ENCODE measurements around the gene ERICH4.
A peak's percentile ranks its signal among the peaks of the same experiment; 100 is the strongest.
"Not testable (repeated sequence)": the region's sequence is repeated elsewhere in the genome, so short reads cannot be mapped to it uniquely, and the experiment has no call there.

The ERICH4 gene, protein sequence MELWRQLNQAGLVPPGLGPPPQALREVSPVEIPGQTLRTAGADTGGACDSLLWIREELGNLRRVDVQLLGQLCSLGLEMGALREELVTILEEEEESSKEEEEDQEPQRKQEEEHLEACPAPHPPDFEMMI

DNA sequence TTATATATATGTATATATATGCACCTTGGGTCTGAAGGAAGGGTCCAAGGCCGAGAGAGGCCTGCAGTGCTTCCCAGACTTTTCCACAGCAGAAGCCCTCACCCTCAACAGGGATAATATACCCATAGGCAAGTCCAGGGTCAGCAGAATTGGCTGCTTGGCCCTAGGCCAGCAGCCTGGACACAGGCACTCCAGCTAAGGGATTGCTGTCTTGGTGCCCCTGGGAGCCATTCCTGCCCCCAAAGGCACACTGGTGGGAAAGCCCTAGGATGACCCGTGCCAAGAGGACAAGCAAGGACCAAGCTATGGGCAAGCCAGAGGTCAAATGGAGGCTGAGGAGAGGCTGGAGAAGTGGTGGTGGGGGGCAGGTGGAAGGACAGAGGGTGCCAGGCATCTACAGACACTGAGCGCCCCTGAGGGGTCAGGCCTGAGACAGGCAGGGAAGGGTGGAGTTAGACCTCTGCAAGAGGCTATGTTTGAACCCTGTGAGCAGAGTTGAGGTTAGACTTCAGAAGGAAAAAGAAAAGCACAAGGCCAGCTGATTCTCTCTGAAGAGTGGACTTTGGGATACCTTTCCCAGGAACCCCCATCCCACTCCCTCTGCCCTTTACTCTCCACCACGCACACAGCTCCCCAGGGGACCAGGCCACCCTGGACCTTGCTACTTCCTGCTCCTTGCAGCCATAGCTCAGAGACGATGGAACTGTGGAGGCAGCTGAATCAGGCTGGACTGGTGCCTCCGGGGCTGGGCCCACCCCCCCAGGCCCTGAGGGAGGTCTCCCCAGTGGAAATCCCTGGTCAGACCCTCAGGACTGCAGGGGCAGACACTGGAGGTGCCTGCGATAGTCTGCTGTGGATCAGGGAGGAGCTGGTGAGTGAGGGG, at the start of gene ERICH4:
Gene ERICH4 (plus strand): TSS at position 684 of the 883 bp plus-strand sequence. CDS start 14 bp downstream, at position 698.
- DNase-seq, result peak; percentile 48

DNA sequence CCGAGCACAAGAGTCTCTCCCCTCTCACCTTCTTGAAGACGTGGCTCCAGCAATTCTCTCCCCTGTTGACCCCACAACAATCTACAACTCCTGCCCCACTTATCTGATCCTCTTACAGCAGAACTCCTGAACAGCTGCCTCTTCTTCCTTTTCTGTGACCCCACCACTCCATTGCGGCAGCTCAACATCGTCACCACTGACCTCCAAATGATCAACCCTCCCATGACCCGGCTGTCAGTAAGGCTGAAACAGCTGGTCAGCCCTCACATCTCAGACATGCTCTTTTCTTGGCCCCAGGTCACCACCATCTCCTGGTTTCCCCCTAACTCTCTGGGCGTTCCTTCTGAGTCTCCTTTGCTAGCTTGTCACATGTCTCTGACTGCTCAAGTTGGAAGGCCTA, 47.6 kb upstream of the ERICH4 start:
- no peak for DNase-seq

DNA sequence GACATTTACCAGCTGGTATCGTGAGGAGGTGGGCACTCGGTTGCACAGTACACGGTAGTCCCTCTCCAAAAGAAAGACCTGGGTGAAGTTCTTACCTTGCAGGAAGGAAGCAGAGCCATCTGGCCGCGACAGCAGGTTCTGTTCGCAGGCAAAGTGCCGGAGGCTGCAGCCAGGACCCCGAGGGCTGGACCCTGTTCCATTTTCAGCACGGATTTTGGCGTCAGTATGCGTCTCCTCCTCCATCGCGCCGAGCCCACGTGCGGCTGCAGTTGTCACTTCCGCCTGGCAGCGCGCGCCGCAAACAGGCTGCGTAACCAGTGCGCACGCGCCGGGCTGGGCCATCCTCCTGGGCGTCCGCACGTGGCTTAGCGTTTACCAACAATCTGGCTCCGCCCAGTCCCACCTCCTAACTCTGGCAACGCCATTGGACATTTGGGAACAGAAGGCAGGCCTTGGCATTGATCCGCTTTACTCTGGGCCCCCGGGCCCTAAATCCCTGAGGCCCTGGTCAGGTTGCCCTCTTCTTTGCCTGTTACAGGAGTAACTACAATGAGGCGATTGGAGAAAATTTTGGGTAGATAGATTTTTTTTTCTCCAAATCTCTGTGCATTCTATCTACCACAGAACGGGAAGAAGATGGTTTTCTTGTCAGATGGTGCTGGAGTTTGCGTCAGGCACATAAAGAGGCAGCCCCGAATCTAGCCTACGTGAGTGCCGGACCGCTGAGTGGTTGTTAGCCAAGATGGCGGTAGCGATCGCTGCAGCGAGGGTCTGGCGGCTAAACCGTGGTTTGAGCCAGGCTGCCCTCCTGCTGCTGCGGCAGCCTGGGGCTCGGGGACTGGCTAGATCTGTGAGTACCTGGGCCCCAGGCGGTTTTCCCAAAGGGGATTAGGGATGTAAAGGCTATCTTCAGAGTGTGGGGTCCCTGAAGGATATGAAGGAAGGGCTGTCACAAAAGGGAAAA, 45.6 kb upstream of the ERICH4 start, which contains the start of the genes BCKDHA and EXOSC5:
Gene BCKDHA (plus strand): TSS at position 733 of the 964 bp plus-strand sequence. CDS start 10 bp downstream, at position 743.
Gene EXOSC5 (minus strand): TSS at position 274 of the 964 bp plus-strand sequence. CDS start 31 bp downstream, at position 243.
- DNase-seq, result peak; percentile 100

DNA sequence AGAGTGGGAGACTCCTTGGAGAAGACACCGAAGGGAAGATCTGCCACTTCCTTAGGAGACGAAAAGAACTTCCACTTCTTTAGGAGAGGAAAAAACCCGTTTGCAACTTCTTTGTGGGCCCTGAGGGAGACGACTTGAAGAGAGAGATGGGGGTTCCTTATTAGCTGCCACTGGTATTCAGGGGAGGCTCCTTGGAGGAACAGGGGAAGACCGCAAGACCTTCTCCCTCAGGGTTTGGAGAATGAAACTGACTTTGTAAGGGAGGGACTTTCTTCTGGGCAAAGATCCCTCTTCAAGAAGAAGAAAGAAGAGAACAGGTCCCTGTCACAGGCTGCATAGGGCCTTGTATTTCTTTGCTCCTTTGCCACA, 44.9 kb upstream of the ERICH4 start:
- no peak for DNase-seq

DNA sequence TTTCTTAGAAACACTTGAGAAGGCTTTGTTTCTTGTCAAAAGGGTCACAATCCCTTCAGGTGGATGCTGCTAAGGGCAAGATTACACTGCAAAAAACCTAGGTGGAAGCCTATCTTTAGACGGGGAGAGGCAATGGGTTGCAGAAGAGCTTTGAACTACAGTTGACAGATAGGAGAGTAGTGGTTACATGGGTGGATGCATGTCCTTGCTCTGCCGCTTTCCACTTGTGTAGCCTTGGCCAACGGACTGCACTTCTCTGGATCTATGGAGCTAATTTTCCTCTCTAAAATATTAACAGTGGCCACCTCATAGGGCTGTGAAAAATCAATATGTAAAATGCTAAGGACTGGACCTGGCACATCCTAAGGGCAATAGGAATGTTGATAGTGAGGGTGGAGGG, 44.4 kb upstream of the ERICH4 start:
- DNase-seq, result no peak

DNA sequence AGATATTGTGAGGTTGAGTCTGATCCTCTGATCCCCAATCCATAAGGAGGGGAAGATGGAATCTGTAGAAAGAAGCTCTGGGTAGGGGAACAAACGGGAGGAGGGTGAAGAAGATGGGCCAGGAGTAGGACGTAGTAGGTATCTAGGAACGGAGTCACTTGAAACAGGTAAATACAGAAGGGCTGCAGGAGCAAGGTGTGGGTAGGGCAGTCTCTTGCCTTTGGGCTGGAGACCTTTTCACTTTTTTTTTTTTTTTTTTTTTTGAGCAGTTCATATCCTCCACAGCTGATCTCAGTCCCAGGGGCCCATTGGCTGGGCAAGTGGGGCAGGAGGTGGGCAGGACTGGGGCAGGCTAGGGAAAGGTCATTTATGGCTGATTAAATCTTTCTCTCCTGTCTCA, 43.9 kb upstream of the ERICH4 start:
- no peak for DNase-seq

DNA sequence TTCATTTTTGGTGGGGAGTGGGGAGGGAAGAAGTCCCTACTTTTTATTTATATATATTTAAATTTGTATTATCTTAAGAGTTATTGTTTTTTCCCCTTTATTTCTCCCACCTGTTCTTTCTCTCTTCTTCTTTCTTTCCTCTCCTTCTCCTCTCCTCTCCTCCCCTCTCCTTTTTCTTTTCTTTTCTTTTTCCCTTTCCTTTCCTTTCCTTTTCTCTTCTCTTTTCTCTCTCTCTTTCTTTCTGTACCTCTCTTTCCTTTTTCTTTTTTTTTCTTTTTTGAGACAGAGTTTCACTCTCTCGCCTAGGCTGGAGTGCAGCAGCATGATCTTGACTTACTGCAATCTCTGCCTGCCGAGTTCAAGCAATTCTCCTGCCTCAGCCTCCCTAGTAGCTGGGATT, 43.4 kb upstream of the ERICH4 start:
- DNase-seq, result no peak

DNA sequence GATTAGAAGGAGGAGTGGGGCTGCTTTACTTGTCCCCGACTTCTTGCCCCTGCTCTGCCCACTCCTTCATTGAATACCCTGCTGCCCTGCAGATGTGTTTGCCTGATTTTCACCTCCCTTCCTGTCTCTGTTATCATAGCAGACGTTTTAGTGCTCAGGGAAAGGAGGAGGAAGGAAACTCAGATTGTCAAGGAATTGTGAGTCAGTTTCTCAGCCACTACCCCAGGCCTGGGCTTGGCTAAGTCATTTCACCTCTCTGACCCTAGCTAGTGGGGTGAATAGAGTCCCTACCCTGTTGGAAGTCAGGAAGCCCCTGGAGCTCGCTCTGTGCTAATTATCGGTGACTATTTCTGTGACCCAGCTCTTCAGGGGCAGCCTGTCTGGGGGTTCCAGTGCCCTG, 41.5 kb upstream of the ERICH4 start:
- no peak for DNase-seq

DNA sequence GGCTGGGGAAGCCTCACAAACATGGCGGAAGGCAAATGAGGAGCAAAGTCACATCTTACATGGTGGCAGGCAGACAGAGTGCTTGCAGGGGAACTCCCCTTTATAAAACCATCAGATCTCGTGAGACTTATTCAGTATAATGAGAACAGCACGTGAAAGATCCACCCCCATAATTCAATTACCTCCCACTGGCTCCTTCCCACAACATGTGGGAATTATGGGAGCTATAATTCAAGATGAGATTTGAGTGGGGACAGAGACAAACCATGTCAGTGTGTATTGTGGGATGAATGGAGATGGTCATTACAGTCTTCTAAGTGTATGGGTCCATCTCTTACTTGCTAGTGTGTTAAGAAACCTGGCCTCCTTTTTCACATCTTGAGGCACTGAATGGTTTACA, 40.9 kb upstream of the ERICH4 start:
- DNase-seq, result no peak

DNA sequence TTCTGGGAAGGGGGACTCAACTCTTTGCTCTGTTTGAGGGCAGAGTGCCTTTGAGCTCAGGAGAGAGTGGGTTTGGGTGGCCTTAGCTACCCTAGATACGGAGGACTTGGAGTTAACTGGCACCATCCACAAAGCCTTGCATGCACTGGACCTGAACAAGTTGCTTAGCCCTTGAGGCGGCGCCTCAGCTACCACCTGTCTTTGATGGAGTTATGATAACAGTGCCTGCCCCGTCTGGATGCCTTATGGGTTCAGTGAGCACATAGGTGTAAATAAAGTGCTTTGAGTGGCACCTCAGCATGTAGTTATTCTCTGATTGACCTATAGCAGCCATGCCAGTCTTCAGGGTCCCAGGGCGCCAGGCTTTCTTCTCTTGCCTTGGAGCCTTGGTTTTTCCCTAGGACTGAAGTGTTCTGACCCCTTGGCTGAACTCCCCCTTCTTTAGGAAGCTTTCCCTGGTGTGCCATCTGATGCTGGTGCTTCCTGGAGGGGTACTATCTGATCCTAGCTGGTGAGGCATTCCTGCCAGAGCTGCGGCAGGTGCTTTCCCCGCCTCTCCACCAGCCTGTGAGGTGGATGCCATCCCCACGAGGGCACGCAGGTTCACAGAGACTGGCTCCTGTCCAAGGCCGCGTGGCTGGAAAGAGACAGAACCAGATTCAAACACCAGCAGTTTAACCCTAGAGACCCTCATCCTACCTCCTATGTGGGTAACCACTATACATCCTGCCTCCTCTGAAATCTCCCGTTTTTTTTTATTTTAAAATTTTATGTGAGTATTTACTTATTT, 39.6 kb upstream of the ERICH4 start:
- no peak for DNase-seq

DNA sequence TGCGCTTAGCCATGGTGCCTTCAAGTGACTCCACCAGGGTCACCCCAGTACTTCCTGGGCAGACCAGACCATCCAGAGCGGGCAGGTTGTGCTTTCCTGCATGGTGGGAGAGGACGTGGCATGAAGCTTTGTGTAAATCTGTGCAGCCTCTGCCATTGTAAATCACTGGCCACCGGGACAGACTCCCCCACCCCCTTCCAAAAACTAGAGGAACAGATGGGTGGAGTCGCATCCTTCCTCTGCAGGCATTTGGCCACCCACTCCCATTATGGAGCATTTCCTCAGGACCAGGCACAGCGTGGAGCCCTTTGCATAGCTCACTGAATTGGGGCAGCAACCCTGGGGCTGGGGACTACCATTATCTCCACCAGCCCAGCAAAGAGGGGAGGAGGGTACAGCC, 37.2 kb upstream of the ERICH4 start:
- DNase-seq, result no peak

DNA sequence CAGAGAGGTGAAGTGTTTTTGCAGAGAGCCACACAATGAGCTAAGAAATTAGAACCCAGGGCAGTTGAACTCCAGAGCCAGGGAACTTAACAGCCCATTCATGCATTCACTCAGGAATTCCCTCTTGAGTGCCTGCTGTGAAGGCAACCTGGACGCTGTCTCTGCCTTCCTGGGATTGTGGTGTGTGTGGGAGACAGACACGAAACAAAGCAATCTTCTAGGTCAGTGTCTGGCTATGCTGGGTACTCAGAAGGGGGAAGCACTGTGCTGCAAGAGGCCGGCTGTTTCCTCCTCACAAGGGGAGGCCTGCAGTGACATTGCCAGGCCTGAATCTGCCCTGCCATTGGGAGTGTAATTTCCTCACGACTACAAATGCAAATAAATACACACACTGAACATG, 35.7 kb upstream of the ERICH4 start:
- no peak for DNase-seq

DNA sequence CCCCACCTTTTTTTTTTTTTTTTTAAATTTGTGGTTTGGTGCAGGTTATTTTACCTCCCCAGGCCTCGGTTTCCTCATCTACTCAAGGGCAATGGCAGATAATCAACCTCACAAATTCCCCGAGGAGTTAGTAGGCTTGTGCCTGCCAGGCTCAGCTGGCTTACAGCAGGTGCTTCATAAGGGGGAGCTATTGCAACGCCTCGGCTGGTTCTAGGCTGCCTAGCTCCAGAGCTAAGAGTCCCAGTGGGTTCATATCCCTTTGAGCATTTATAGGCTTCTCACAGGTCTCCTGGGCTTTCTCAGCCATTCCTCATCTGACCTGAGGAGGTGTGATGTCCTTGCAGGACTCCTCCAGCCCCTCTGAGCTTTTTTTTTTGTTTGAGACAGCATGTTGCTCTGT, 34.7 kb upstream of the ERICH4 start:
- DNase-seq, result no peak

DNA sequence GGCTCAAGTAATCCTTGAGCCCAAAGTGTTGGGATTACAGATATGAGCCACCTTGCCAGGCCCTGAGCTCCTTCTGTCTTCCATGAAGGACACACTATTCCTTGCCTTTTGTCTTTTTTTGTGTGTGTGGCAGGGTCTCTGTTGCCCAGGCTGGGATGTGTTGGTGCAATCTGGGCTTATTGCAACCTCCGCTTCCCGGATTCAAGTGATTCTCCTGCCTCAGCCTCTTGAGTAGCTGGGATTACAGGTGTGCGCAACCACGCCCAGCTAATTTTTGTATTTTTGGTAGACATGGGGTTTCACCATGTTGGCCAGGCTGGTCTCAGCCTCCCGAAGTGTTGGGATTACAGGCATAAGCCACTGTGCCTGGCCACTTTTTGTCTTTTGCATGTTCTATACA, 34.1 kb upstream of the ERICH4 start:
- DNase-seq, result not testable (repeated sequence)

DNA sequence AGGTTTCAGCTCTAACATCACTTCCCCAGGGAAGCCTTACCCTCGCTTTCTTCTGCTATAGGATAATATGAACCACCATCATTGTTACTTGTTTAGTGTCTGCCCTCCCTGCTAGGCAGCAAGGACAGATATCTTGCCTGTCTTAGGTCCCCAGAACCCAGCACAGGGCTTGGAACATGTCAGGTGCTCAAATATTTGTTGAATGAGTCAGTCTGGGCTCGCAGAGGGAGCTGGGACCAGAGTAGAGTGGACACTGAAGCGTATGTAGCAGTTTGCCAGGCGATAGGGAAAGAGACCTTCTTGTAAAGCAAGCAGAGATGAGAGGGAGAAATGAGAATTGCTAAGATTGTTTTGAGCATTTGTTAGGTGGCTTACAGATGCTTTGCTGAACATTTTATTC, 33.7 kb upstream of the ERICH4 start:
- no peak for DNase-seq

DNA sequence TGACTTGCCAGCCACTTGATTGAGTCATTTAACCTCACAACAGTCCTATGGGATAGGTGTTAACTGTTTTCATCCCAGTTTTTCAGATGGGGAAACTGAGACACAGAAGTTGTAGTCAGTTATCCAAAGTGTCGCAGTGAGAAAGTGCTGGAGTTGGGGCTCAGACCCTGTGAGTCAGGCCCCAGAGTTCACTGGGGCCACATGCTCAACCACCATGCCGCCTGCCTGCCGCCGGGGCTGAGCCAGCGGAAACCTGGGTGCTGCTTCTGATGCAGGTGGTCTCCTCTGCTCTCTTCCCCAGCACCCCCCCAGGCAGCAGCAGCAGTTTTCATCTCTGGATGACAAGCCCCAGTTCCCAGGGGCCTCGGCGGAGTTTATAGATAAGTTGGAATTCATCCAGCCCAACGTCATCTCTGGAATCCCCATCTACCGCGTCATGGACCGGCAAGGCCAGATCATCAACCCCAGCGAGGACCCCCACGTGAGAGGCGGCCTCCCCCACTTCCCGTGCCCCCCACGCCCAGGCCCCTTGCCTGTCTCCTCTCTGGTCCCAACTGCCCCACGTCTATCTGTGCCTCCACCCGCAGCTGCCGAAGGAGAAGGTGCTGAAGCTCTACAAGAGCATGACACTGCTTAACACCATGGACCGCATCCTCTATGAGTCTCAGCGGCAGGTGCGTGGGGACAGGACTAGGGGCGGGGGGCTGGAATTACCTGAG, 32.5 kb upstream of the ERICH4 start:
- DNase-seq, result no peak

DNA sequence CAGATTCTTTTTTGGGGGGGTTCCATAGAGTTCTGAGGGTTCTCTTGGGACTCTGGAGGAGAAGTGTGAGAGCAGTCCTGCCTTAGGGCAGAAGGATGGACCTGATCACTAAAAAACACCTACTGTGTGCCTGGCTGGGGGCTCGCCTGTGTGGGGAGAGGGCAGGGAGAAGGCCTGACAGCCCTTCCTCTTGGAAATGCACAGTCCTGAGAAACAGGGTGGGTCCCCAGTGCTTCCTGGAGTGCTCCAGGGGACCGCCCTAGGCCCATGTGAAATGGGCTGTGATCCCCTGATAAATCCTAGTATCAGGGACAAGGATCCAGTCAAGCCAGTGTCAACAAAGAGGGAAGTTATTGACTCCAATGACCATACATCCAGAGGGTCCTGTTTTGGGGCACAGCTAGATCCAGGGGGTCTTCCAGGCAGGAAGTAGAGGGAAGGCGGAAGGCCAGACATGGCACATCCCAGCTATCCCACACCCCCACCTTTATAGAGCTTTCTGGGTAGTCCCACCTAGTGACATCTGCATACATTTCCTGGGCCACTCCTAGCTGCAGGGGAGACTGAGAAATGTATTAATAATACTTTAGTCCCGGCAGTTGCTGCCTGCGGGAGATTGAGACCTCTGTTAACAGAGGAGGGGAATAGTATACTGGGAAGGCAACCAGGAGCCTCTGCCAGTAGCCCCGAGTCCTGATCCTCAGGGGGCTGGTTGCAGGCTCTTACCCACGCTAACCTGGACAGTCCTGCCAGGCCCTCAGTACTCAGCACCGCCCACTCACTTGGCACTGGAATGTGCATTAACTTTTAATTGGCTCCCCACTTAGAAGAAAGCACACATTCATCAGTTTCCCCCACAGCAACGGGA, 31.6 kb upstream of the ERICH4 start:
- DNase-seq, result no peak

DNA sequence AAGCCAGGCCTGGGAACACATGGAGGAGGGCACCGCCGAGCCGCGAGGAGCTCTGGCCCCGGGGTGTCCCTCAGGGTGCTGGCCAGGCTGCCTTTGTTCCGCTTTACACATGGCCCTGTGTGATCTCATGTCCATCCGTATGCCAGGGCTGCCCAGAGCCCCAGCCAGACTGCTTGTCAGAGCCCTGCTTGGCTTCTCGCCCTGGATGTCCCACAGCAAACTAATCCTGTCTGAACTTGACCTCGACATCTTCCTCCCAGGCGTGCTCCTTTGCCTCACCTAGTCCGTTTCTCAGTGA, 31.0 kb upstream of the ERICH4 start:
- no peak for DNase-seq

DNA sequence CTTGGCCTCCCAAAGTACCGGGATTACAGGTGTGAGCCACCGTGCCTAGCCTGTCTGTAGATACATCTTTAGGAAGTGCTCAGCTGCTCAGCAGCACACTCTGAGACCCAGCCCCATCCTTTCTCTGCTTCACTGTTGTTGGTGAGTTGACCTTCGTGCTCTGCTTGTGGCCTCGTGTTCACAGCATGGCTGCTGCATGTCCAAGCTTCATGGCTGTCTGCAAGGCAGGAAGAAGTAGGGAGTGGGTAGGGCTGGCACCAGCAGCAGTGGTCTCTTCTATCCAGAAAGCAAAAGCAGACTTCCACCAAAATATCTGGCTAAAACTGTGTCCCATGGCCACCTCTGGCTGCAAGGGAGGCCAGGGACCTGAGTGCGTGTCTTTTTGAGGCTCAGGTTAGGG, 30.0 kb upstream of the ERICH4 start:
- no peak for DNase-seq

DNA sequence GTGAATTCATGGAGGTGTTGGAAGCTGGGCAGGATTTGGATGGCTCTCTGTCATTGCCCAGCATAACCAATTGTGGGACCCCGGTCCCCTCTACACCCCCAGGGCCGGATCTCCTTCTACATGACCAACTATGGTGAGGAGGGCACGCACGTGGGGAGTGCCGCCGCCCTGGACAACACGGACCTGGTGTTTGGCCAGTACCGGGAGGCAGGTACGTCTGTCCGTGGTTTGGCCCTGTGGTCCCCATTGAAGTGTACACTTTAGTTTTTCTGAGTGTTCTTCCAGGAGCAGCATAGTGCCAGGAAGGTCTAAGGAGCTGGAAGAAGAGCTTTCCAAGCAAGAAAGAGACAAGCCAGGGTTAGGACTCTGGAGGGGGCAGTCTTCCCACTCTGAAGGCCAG, 29.0 kb upstream of the ERICH4 start:
- no peak for DNase-seq

DNA sequence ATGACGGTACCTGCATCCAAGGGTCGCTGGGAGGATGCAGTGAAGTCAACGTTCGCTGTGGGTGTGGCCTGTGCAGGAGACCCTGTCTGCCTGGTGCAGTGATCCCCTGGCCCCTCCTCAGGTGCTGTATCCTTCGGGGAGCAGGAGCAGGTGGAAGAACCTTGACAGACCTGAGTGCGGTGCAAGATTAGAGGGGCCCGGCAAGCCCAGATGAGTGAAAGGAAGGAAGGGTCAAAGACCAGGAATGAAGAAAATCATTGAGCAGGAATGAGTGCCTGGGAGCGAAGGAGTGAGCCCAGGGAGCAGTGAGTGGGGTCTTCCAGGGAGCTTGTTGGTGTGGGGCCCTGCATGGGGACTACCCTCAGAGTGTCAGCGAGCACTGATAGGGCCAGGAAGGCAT, 28.5 kb upstream of the ERICH4 start:
- no peak for DNase-seq

All from activated effector memory CD4-positive, alpha-beta T cell treated with anti-CD3 and anti-CD28 coated beads, Interleukin-2, amount 50 U/mL, for 16 hours (primary cell).